GM10266 (cell line): Measurements from ENCODE around the gene NCKAP5.

Experiments used
- DNase-seq: peaks from one replicate; pipeline ENCODE4 v3.0.0; 2012; ENCODE audit errors: extremely low spot score
- CTCF ChIP-seq: IDR thresholded peaks from 2 replicates; pipeline ENCODE4 v1.5.1; 2012; ENCODE audit warnings: mild to moderate bottlenecking, low read depth; ENCODE audit not compliant: control insufficient read depth, insufficient read depth; ENCODE audit errors: missing control alignments

The NCKAP5 gene

GRCh38 chr2:132662732-132663131 lies 905.5 kb downstream of the NCKAP5 start:
- no peak for DNase-seq
- no peak for TF ChIP-seq CTCF

- DNase-seq, result no peak
- no peak for TF ChIP-seq CTCF
Observed at GRCh38 chr2:132659331-132659730, 908.9 kb downstream of the NCKAP5 start.

- no peak for TF ChIP-seq CTCF
Observed at GRCh38 chr2:132656266-132656975, 911.8 kb downstream of the NCKAP5 start.

GRCh38 chr2:132654968-132655367 lies 913.3 kb downstream of the NCKAP5 start:
- no peak for TF ChIP-seq CTCF
- no peak for DNase-seq

More at GRCh38 chr2:132656266-132656975, 911.8 kb downstream of the NCKAP5 start:
- no peak for DNase-seq

- DNase-seq, result no peak
- no peak for TF ChIP-seq CTCF
Observed at GRCh38 chr2:132654335-132654734, 913.9 kb downstream of the NCKAP5 start.

GRCh38 chr2:132652474-132652873 lies 915.8 kb downstream of the NCKAP5 start:
- no peak for DNase-seq
- TF ChIP-seq CTCF, result no peak

GRCh38 chr2:132651115-132652045 lies 916.9 kb downstream of the NCKAP5 start:
- TF ChIP-seq CTCF, result no peak
- DNase-seq, result no peak
